Spinal cord (tissue), 10 donors: ENCODE data around the gene CCDC69. TPM values are rescaled to one million over a fixed set of nuclear protein-coding genes. Genes with fewer than 3 reads are reported as not detected.
"Not testable (repeated sequence)": the region's sequence is repeated elsewhere in the genome, so short reads cannot be mapped to it uniquely, and the experiment has no call there.

Experiments used
- DNase-seq, 6 donors: peaks; one replicate each; pipeline versions ENCODE4 v3.0.0 to v3.0.0-alpha.2; 2013 to 2015; ENCODE audit warnings: low spot score in 6 of 6, low read depth in 4 of 6
- H3K27ac ChIP-seq: one replicate; pipeline ENCODE4 v1.5.1; 2013; ENCODE audit warnings: low read depth, low read length, control low read depth
- H3K27me3 ChIP-seq: one replicate; pipeline ENCODE4 v1.6.1; 2013; ENCODE audit warnings: low read length; ENCODE audit not compliant: control insufficient read depth, insufficient read depth
- H3K36me3 ChIP-seq: one replicate; pipeline ENCODE4 v1.6.1; 2013; ENCODE audit warnings: low read length; ENCODE audit not compliant: control insufficient read depth, insufficient read depth
- H3K4me1 ChIP-seq: one replicate; pipeline ENCODE4 v1.6.1; 2013; ENCODE audit warnings: low read length; ENCODE audit not compliant: control insufficient read depth, insufficient read depth
- H3K4me3 ChIP-seq: one replicate; pipeline ENCODE4 v1.5.1; 2013; ENCODE audit warnings: low read depth, low read length, control low read depth
- H3K9me3 ChIP-seq: one replicate; pipeline ENCODE4 v1.6.1; 2013; ENCODE audit warnings: low read length; ENCODE audit not compliant: control insufficient read depth, insufficient read depth
- WGBS: methylation state at CpG from one replicate; pipeline ENCODE4 v1.1.5; 2013; ENCODE audit warnings: missing lambda C conversion rate; ENCODE audit not compliant: insufficient coverage; 5-methylcytosine and 5-hydroxymethylcytosine counted together
- polyA plus RNA-seq, 2 donors: library from polyadenylated mRNA; unstranded; fragments of 120-200 nt; gene quantifications; one replicate each; pipeline ENCODE4 v1.2.1, GENCODE V29; 2013; ENCODE audit not compliant: insufficient read length in 2 of 2
- total RNA-seq, 2 donors: library from RNA; depleted of rRNA in 1 of 2; stranded (reverse); fragments of 120-200 nt in 1 of 2; fragments of >200 nt in 1 of 2; gene quantifications; one replicate each; pipeline versions ENCODE4 v1.2.3 to v1.2.4, GENCODE V29; 2013 to 2014
- donor health status: healthy.

The CCDC69 gene
- total and polyA plus RNA-seq, 4 donors: 2.4 to 7.1 (median 4.4) TPM

DNA sequence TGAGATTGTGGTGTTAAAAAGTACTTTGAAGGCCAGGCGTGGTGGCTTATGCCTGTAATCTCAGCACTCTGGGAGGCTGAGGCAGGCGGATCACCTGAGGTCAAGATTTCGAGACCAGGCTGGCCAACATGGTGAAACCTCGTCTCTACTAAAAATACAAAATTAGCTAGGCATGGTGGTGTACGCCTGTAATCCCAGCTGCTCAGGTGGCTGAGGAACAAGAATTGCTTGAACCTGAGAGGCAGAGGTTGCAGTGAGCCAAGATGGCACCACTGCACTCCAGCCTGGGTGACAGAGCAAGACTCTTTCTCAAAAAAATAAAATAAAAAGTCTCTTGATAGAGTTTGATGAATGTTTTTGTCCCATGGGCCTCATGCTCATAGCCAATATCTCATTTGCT is 47.6 kb downstream of the CCDC69 start:
- DNase-seq, H3K4me1 ChIP-seq, H3K27ac ChIP-seq, H3K36me3 ChIP-seq, H3K27me3 ChIP-seq, H3K9me3 ChIP-seq, H3K4me3 ChIP-seq: not testable (repeated sequence)
- WGBS: 90% methylated on average over 5 of the region's 5 CpGs

DNA sequence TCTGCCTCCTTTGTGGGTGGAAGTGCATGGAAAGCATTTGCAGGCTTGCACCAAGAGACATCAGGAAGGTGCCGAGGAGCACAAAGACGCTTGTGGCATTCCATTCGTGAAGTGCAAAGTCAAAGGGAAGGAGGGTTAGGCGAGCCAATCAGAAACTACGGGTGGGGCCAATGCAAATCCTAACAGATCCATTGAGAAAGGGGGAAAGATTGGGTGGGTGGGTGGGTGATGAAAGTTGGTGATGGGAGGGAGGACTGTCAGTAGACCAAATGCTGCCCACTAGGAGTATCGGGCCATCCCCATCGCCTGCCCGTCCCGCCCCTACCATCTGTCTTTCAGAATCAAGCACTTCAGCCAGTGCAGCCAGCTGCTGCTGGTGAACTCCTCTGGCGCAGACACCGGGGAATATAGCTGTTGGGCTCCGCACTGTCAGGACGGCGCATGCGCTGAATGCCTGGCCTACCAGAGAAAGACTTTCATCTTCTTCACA is 49.2 kb downstream of the CCDC69 start:
- Histone ChIP-seq H3K27ac (no peak overlapping the region), H3K4me3 (no peak overlapping the region), H3K4me1 (no peaks in the 10 kb centered on the region), H3K36me3 (no peaks in the 10 kb centered on the region), H3K27me3 (no peaks in the 10 kb centered on the region), H3K9me3 (no peaks in the 10 kb centered on the region)
- 39% methylated on average over 11 of the region's 15 CpGs for WGBS
- DNase-seq: no peak

DNA sequence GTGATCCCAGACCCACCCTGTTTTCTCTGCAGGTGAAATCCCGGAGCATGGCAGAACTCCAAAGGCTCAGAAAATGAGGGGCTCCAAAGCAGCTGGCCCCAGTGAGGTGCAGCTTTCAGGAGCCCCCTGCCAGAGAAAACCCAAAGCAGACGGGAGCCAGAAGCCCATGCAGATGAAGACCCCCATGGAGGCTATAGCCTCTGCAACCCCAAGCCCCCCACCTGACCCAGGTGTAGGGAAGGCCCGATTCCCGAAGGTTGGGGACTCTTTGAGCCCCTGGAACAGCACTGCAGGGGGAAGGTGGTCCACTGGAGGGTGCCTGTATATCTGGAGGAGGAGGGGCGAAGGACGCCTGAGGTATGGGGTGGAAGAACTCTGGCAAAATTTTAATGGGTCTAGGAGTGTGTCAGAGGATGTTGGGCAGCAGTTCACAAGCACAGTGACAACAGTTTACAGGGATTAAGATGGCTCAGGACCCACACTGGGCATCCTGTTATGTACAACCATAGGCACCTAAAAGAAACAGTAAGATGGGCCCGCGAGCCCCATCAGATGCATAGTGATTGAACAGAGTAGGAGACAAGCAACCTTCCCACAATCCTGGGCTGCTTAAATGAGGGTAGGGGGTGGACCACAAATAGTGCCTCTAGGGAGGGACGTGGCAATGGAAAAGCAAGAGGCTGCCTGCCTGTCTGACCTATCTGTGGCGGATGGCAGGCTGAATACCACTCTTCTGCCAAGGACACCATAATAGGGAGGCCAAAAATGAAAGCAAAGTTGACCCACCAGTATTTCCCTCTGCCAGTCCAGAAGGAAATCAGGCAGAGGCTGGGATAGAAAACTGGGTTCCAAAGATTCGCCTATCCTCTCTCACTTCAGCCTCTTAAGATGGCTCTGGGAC is 49.9 kb downstream of the CCDC69 start:
- no peak overlapping the region for H3K4me3 ChIP-seq
- no peaks in the 10 kb centered on the region for H3K27me3 ChIP-seq
- WGBS: 95% methylated on average over 3 of the region's 11 CpGs
- H3K9me3 ChIP-seq: no peaks in the 10 kb centered on the region
- no peak for DNase-seq
- H3K27ac ChIP-seq: no peak overlapping the region
- no peaks in the 10 kb centered on the region for H3K4me1 ChIP-seq
- no peaks in the 10 kb centered on the region for H3K36me3 ChIP-seq

DNA sequence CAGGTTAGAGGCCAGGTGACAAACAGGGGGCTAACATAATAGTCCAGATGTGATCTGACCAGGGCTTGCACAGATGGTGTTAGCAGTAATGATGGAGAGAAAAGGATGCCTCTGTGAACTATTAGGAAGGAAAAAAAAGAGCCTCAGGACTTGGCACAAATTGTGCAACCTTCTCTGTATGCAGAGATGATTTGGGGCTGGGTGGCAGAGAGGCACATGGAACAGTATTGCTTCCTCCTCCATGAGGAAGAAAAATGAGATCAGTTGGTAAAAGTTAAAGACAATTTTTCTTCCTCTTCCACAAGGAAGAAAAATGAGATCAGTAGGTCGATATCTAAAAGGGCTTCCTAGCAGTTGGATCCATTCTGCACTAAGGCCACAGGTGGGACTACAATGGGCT is 52.4 kb downstream of the CCDC69 start:
- no peaks in the 10 kb centered on the region for H3K36me3 ChIP-seq
- H3K27me3 ChIP-seq: no peaks in the 10 kb centered on the region
- H3K9me3 ChIP-seq: no peaks in the 10 kb centered on the region
- DNase-seq: no peak
- no peak overlapping the region for H3K4me3 ChIP-seq
- no peak overlapping the region for H3K27ac ChIP-seq
- WGBS: no CpG with 5 or more reads among the region's 1 CpG
- H3K4me1 ChIP-seq: no peaks in the 10 kb centered on the region

DNA sequence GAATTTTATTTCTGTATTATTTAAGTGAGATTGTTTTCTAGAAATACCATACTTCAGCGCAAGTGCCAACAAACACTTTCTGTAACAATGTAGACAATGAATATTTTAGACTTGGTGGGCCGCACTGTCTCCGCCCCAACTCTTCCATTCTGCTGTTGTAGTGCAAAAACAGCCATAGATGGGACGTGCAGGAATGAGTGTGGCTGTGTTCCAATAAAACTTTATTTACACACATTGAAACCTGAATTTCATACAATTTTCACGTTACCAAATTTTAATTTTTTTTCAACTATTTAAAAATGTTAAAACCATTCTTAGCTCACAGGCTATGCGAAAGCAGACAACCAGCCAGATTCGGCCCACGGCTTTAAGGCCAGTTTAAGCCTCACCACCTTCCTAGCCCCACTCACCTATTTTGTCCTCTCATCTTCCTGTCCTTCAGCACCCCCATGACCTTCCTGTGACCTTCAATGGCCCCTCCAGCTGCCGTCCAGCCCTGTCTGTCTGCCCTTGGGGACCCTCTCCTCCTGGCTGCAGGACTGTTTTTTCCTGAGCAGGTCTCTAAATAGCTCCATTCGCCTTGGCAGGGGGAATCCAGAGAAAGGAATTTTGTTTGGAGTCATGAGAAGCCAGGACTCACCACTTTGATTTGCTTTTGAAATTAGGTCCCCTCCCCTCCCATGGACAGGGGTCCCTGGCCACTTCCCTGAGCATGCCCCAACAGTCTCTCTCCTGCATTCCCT is 55.1 kb downstream of the CCDC69 start:
- Histone ChIP-seq H3K36me3 (no peaks in the 10 kb centered on the region), H3K9me3 (no peaks in the 10 kb centered on the region), H3K4me1 (no peaks in the 10 kb centered on the region), H3K27me3 (no peaks in the 10 kb centered on the region), H3K4me3 (no peak overlapping the region), H3K27ac (no peak overlapping the region)
- whole genome bisulfite sequencing: 71% methylated on average over 6 of the region's 10 CpGs
- no peak for DNase-seq

DNA sequence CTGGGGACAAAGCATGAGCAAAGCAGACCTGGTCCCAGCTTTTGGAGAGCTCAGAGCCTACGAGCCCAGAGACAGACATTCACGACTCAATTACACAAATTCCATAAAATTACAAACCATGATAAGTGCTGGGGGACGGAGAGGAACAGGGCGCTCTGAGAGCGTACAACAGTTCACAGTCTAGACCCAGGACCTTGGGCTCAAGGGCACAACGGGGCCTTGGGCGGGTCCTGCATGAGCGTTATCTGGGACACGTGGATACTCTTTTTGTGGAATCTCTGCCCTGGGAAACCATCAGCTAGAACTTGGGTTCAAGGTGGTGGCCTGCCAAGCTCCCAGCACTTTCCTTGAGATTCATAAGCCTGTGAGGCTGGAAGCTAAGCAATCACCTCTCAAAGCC is 56.9 kb downstream of the CCDC69 start:
- Histone ChIP-seq H3K4me3 (no peak overlapping the region), H3K36me3 (no peaks in the 10 kb centered on the region), H3K9me3 (no peaks in the 10 kb centered on the region), H3K27me3 (no peaks in the 10 kb centered on the region), H3K27ac (no peak overlapping the region), H3K4me1 (no peaks in the 10 kb centered on the region)
- 95% methylated on average over 7 of the region's 9 CpGs for WGBS
- DNase-seq: no peak

DNA sequence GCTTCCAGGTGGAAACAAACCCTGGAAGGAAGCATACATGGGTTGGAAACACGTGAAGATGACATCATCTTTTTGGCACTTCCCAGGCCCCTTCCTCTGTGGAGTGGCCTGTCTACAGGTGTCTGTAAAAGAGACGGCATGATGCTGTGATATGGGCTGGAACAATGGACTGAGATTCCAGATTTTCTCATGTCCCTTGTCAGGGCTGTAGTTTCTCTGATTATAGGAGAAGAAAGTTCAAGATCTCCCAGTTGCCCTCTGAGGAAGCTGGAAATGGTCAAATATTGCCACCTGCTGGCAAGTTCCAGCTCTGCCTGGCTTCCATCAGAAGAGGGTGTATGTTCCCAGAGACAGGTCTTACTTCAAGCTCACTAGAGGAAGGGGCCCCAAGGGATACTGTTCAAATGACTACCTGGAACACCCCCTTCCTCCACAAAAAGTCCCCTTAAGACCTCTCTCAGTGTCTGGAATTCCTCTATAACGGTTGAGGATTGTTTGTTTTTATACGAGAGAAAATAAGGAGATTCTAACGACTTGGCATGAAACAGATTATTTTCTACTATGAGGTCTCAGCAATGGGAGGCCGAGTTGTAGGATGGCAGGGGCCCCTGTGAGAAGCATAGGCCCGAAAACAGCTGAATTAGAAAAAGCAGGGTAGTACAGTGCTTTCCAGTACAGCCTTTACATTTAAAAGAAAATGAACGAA is 59.1 kb downstream of the CCDC69 start:
- Histone ChIP-seq H3K27me3 (no peaks in the 10 kb centered on the region), H3K36me3 (no peaks in the 10 kb centered on the region), H3K4me3 (no peak overlapping the region), H3K27ac (no peak overlapping the region), H3K4me1 (no peaks in the 10 kb centered on the region), H3K9me3 (no peaks in the 10 kb centered on the region)
- DNase-seq: peak in 2 of 6 donors; percentile 92
- 67% methylated on average over 6 of the region's 8 CpGs for WGBS

DNA sequence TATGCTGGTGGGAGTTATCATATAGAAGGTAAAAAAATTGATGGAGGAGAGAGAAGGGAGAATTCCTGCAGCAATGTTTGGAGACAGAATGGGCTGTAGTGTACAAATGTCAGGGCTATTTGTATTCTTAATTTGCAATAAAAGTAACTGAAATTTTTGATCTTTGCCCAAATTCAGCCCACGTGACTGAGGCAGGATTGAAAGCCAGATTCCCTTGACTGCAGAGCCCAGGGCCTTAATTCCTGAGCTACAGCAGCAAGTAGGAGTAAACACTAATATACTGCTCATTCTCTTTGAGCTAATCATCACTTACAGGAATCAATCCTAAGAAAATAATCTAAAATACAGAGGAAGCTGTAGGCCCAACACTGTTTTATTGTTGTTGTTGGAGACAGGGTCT is 61.1 kb downstream of the CCDC69 start:
- H3K4me3 ChIP-seq: no peak overlapping the region
- H3K36me3 ChIP-seq: no peaks in the 10 kb centered on the region
- no peaks in the 10 kb centered on the region for H3K9me3 ChIP-seq
- no peak overlapping the region for H3K27ac ChIP-seq
- WGBS: 63% methylated on average over 1 of the region's 1 CpG
- no peak for DNase-seq
- no peaks in the 10 kb centered on the region for H3K27me3 ChIP-seq
- peaks cover 6% of the 10 kb centered on the region for H3K4me1 ChIP-seq

DNA sequence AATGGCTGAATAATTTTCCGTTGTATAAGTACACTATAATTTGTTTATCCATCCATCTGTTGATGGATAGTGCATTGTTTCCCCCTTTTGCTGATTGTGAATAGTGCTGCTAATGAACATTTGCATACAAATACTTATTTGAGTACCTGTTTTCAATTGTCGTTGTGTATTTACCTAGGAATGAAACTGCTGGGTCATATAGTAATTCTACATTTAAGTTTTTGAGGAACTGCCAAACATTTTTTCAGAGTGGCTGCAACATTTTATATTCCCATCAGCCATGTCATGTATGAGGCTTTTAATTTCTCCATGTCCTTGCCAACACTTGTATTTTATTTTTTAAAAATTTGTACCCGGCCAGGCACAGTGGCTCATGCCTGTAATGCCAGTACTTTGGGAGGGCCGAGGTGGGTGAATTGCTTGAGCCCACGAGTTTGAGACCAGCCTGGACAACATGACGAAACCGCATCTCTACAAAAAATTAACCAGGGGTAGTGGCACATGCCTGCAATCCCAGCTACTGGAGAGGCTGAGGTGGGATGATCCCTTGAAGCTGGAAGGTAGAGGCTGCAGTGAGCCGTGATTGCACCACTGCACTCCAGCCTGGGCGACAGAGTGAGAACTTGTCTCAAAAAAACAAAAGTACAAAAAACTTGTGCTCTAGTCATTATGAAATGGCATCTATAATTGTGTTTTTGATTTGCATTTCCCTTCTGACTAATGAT is 64.1 kb downstream of the CCDC69 start:
- Histone ChIP-seq H3K27me3 (no peaks in the 10 kb centered on the region), H3K9me3 (no peaks in the 10 kb centered on the region), H3K4me3 (no peak overlapping the region), H3K36me3 (peaks cover 5% of the 10 kb centered on the region), H3K27ac (no peak overlapping the region), H3K4me1 (peaks cover 29% of the 10 kb centered on the region)
- no peak for DNase-seq
- WGBS: 90% methylated on average over 2 of the region's 9 CpGs
